NCI-H69 (cell line): Measurements from ENCODE around the gene BICD2.

ENCODE experiments used
- DNase-seq: peaks from one replicate; lab custom pipeline; 2025; lab: John Stamatoyannopoulos, UW

The BICD2 gene

GRCh38 chr9:92764381-92764987 lies at the start of gene BICD2:
Gene BICD2, minus strand, starts transcription at chr9:92764833. Its CDS starts 89 bp downstream, at chr9:92764744.
- no peak for DNase-seq

- DNase-seq: peak; percentile 25
Measured at GRCh38 chr9:92809629-92810326, 45.1 kb upstream of the BICD2 start.

GRCh38 chr9:92808726-92809451 lies 44.3 kb upstream of the BICD2 start:
- DNase-seq: peak; percentile 91

GRCh38 chr9:92807757-92808725 lies 43.4 kb upstream of the BICD2 start:
- peak; percentile 69 for DNase-seq

- no peak for DNase-seq
Measured at GRCh38 chr9:92807031-92807756, 42.6 kb upstream of the BICD2 start.

GRCh38 chr9:92804727-92805126 lies 40.1 kb upstream of the BICD2 start:
- DNase-seq: no peak

GRCh38 chr9:92798358-92798757 lies 33.7 kb upstream of the BICD2 start:
- DNase-seq: no peak

GRCh38 chr9:92796337-92796804 lies 31.7 kb upstream of the BICD2 start:
- DNase-seq: peak; percentile 55

- DNase-seq: no peak
Measured at GRCh38 chr9:92795598-92796336, 31.1 kb upstream of the BICD2 start.

GRCh38 chr9:92795000-92795399 lies 30.4 kb upstream of the BICD2 start:
- no peak for DNase-seq

- DNase-seq: no peak
Measured at GRCh38 chr9:92794426-92794825, 29.8 kb upstream of the BICD2 start.

- DNase-seq: peak; percentile 80
Measured at GRCh38 chr9:92790542-92791527, 26.2 kb upstream of the BICD2 start.

- DNase-seq: no peak
Measured at GRCh38 chr9:92786298-92786697, 21.7 kb upstream of the BICD2 start.

- peak; percentile 70 for DNase-seq
Measured at GRCh38 chr9:92781899-92782298, 17.3 kb upstream of the BICD2 start.

GRCh38 chr9:92780206-92780605 lies 15.6 kb upstream of the BICD2 start:
- DNase-seq: no peak

- DNase-seq: no peak
Measured at GRCh38 chr9:92775466-92775865, 10.8 kb upstream of the BICD2 start.

- DNase-seq: peak; percentile 44
Measured at GRCh38 chr9:92774274-92774673, 9.6 kb upstream of the BICD2 start.

GRCh38 chr9:92773810-92774209 lies 9.2 kb upstream of the BICD2 start:
- DNase-seq: no peak

GRCh38 chr9:92771309-92771708 lies 6.7 kb upstream of the BICD2 start:
- DNase-seq: no peak
